Measurements from ENCODE around the gene AJAP1.

AJAP1 gene

DNA sequence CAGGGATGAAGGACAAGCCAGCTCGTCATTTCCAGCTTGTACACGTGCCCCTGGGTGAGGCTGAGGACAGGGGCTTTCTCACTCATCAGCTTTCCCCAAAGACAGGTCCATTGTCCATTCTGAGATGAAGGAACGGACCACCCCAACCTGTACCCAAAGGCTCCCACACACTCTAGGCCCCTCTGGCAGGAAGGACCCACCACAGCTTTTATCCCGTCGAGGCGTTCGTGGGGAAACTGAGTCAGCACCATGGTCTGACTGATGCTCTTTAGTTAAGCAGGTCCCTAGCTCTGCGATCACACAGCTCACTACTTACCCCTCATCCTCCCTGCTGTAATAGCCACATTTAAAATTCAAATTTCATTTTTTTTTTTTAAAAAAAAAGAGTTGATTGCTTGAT lies 117.3 kb downstream of the AJAP1 start:
- Histone ChIP-seq H3K4me3 (ENCODE audit: low read depth, low read length) (no peak overlapping the region), H3K9me3 (ENCODE audit: control insufficient read depth, insufficient read depth, low read depth, low read length) (no peaks in the 10 kb centered on the region), H3K36me3 (ENCODE audit: control insufficient read depth in 2 of 2, insufficient read depth in 1 of 2, low read length in 2 of 2) (no peaks in the 10 kb centered on the region), H3K27ac (ENCODE audit: extremely low read depth, low read depth, low read length) (no peak overlapping the region), H3K4me1 (ENCODE audit: control insufficient read depth, insufficient read depth, low read length) (no peaks in the 10 kb centered on the region)
- CTCF ChIA-PET, result no interaction called here
- TF ChIP-seq, protein P1, sequence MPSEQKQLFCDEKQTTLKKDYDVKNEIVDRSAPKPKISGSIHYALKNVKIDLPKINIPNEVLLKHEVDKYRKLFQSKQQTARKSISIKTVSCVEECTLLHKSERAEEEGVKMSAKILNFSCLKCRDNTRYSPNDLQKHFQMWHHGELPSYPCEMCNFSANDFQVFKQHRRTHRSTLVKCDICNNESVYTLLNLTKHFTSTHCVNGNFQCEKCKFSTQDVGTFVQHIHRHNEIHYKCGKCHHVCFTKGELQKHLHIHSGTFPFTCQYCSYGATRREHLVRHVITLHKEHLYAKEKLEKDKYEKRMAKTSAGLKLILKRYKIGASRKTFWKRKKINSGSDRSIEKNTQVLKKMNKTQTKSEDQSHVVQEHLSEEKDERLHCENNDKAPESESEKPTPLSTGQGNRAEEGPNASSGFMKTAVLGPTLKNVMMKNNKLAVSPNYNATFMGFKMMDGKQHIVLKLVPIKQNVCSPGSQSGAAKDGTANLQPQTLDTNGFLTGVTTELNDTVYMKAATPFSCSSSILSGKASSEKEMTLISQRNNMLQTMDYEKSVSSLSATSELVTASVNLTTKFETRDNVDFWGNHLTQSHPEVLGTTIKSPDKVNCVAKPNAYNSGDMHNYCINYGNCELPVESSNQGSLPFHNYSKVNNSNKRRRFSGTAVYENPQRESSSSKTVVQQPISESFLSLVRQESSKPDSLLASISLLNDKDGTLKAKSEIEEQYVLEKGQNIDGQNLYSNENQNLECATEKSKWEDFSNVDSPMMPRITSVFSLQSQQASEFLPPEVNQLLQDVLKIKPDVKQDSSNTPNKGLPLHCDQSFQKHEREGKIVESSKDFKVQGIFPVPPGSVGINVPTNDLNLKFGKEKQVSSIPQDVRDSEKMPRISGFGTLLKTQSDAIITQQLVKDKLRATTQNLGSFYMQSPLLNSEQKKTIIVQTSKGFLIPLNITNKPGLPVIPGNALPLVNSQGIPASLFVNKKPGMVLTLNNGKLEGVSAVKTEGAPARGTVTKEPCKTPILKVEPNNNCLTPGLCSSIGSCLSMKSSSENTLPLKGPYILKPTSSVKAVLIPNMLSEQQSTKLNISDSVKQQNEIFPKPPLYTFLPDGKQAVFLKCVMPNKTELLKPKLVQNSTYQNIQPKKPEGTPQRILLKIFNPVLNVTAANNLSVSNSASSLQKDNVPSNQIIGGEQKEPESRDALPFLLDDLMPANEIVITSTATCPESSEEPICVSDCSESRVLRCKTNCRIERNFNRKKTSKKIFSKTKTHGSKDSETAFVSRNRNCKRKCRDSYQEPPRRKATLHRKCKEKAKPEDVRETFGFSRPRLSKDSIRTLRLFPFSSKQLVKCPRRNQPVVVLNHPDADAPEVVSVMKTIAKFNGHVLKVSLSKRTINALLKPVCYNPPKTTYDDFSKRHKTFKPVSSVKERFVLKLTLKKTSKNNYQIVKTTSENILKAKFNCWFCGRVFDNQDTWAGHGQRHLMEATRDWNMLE (tag by site-specific recombination; conservative IDR thresholded peaks at IDR 0.05; ENCODE audit: low read depth), result no peak
- POLR2A ChIA-PET, result no interaction called here

GRCh38 chr1:4772294-4773010 lies 118.0 kb downstream of the AJAP1 start:
- Histone ChIP-seq H3K36me3 (ENCODE audit: control insufficient read depth in 2 of 2, insufficient read depth in 1 of 2, low read length in 2 of 2) (no peaks in the 10 kb centered on the region), H3K27ac (ENCODE audit: extremely low read depth, low read depth, low read length) (no peak overlapping the region), H3K4me1 (ENCODE audit: control insufficient read depth, insufficient read depth, low read length) (no peaks in the 10 kb centered on the region), H3K4me3 (ENCODE audit: low read depth, low read length) (no peak overlapping the region), H3K9me3 (ENCODE audit: control insufficient read depth, insufficient read depth, low read depth, low read length) (no peaks in the 10 kb centered on the region)
- ChIA-PET CTCF (no interaction called here), POLR2A (no interaction called here)
- TF ChIP-seq ZNF202 (tag by site-specific recombination; IDR thresholded peaks at IDR 0.05; ENCODE audit: borderline replicate concordance) (no peak), ZNF24 (tag by site-specific recombination; IDR thresholded peaks at IDR 0.05) (no peak), ZNF473 (tag by site-specific recombination; IDR thresholded peaks at IDR 0.05) (no peak), ZNF76 (tag by site-specific recombination; IDR thresholded peaks at IDR 0.05; ENCODE audit: borderline replicate concordance, low read depth) (no peak), ZNF404 (tag by site-specific recombination; IDR thresholded peaks at IDR 0.05) (no peak), ZNF341 (tag by site-specific recombination; IDR thresholded peaks at IDR 0.05; ENCODE audit: low read depth) (no peak), ZNF114 (tag by site-specific recombination; IDR thresholded peaks at IDR 0.05) (no peak)
- TF ChIP-seq, protein P2, sequence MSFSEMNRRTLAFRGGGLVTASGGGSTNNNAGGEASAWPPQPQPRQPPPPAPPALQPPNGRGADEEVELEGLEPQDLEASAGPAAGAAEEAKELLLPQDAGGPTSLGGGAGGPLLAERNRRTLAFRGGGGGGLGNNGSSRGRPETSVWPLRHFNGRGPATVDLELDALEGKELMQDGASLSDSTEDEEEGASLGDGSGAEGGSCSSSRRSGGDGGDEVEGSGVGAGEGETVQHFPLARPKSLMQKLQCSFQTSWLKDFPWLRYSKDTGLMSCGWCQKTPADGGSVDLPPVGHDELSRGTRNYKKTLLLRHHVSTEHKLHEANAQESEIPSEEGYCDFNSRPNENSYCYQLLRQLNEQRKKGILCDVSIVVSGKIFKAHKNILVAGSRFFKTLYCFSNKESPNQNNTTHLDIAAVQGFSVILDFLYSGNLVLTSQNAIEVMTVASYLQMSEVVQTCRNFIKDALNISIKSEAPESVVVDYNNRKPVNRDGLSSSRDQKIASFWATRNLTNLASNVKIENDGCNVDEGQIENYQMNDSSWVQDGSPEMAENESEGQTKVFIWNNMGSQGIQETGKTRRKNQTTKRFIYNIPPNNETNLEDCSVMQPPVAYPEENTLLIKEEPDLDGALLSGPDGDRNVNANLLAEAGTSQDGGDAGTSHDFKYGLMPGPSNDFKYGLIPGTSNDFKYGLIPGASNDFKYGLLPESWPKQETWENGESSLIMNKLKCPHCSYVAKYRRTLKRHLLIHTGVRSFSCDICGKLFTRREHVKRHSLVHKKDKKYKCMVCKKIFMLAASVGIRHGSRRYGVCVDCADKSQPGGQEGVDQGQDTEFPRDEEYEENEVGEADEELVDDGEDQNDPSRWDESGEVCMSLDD (tag by site-specific recombination; IDR thresholded peaks at IDR 0.05), result no peak
- TF ChIP-seq, protein P3, sequence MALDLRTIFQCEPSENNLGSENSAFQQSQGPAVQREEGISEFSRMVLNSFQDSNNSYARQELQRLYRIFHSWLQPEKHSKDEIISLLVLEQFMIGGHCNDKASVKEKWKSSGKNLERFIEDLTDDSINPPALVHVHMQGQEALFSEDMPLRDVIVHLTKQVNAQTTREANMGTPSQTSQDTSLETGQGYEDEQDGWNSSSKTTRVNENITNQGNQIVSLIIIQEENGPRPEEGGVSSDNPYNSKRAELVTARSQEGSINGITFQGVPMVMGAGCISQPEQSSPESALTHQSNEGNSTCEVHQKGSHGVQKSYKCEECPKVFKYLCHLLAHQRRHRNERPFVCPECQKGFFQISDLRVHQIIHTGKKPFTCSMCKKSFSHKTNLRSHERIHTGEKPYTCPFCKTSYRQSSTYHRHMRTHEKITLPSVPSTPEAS (tag by site-specific recombination; IDR thresholded peaks at IDR 0.05), result no peak

DNA sequence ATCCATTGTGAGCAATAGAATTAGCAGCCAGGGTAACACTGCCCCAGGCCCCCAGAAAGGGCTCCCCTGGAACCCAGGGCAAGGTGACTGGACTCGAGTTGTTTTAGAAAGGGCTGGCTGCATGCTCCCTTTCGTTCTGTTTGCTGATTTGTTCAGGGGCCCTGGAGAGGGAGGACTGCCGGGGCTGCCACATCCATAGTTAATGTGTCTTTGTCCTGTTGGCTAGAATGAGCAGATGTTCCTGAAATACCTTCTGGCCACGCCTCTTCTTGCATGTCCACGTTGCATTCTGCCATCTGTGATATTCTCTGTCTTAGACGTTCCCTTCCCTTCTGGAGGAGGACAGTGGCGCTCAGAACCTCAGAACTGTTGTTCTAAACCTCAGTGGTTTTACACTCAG lies 118.8 kb downstream of the AJAP1 start:
- POLR2A ChIA-PET, result no interaction called here
- no peaks in the 10 kb centered on the region for H3K36me3 ChIP-seq (ENCODE audit: control insufficient read depth in 2 of 2, insufficient read depth in 1 of 2, low read length in 2 of 2)
- H3K27ac ChIP-seq (ENCODE audit: extremely low read depth, low read depth, low read length), result no peak overlapping the region
- no peaks in the 10 kb centered on the region for H3K4me1 ChIP-seq (ENCODE audit: control insufficient read depth, insufficient read depth, low read length)
- no peak overlapping the region for H3K4me3 ChIP-seq (ENCODE audit: low read depth, low read length)
- CTCF ChIA-PET, result no interaction called here
- no peaks in the 10 kb centered on the region for H3K9me3 ChIP-seq (ENCODE audit: control insufficient read depth, insufficient read depth, low read depth, low read length)
- TF ChIP-seq ZNF654 (tag by site-specific recombination; IDR thresholded peaks at IDR 0.05; ENCODE audit: low read depth), result no peak
- TF ChIP-seq ZNF624 (tag by site-specific recombination; IDR thresholded peaks at IDR 0.05), result no peak
- no peak for TF ChIP-seq ZNF677 (tag by site-specific recombination; IDR thresholded peaks at IDR 0.05)
- TF ChIP-seq YY2 (tag by site-specific recombination; IDR thresholded peaks at IDR 0.05), result no peak
- TF ChIP-seq, protein P4, sequence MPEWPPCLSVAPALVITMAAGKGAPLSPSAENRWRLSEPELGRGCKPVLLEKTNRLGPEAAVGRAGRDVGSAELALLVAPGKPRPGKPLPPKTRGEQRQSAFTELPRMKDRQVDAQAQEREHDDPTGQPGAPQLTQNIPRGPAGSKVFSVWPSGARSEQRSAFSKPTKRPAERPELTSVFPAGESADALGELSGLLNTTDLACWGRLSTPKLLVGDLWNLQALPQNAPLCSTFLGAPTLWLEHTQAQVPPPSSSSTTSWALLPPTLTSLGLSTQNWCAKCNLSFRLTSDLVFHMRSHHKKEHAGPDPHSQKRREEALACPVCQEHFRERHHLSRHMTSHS (tag by site-specific recombination; IDR thresholded peaks at IDR 0.05), result no peak
- TF ChIP-seq ZFP37 (tag by site-specific recombination; IDR thresholded peaks at IDR 0.05), result no peak
- no peak for TF ChIP-seq ZNF785 (tag by site-specific recombination; IDR thresholded peaks at IDR 0.05)
- TF ChIP-seq ZNF146 (tag by site-specific recombination; IDR thresholded peaks at IDR 0.05), result no peak
- TF ChIP-seq SP7 (tag by site-specific recombination; IDR thresholded peaks at IDR 0.05), result no peak
